ENCODE data around the gene DGKB.

DNA sequence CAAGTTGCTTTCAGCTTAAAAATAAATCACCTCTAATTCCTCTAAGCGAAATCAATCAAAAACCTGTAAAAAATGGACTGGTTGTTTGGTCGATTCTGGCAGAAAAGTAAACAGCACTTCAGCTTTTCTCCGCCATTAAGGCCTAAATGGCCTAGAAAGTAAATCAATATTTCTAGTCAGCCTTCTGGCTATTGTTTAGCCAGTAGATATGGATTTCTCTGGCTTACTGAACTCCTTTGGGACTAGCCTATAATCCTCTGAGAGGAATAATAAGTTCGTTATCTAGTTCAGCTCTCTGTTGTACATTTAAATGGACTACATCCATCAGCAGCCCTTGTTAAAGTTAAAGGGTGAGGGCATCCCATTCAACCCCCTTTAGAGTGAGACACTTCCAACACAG is 513.0 kb downstream of the DGKB start:
- TF ChIP-seq POLR2A (IDR thresholded peaks at IDR 0.05; ENCODE audit: low read depth, low read length) (no peak), TAF1 (IDR thresholded peaks at IDR 0.05; ENCODE audit: low read depth, low read length) (no peak), POLR2AphosphoS5 (IDR thresholded peaks at IDR 0.05; ENCODE audit: low read depth, low read length) (no peak)
